ENCODE measurements around the gene PRELP.

GRCh38 chr1:203443296-203443695 is 32.3 kb upstream of the PRELP start:
- TF ChIP-seq PPARA (CRISPR knock-in tag; IDR thresholded peaks at IDR 0.05; ENCODE audit: borderline replicate concordance) (no peak), PATZ1 (CRISPR knock-in tag; IDR thresholded peaks at IDR 0.05; ENCODE audit: borderline replicate concordance) (no peak), ZFP3 (CRISPR knock-in tag; IDR thresholded peaks at IDR 0.05) (no peak), ARNTL (CRISPR knock-in tag; IDR thresholded peaks at IDR 0.05; ENCODE audit: borderline replicate concordance, low read depth) (no peak), ZNF8 (CRISPR knock-in tag; IDR thresholded peaks at IDR 0.05) (no peak), TSHZ2 (CRISPR knock-in tag; IDR thresholded peaks at IDR 0.05) (no peak)

Data from SK-N-SH treated with all-trans-retinoic acid at 6 μM for 48 hours (cell line).